Measurements from ENCODE around the gene HBE1. TPM values are rescaled to one million over a fixed set of nuclear protein-coding genes. Genes with fewer than 3 reads are reported as not detected.

HBE1 gene
- total and polyA plus RNA-seq, 9 of the 15 experiments (the other 6 are each of a cell fraction or from before 2014, with no cell fraction given), result 612 to 10,250 (median 2,181) TPM

GRCh38 chr11:5267033-5267563 is 2.6 kb downstream of the HBE1 start (continued):
- TF ChIP-seq CREB5 (CRISPR knock-in tag; IDR thresholded peaks at IDR 0.05), result no peak
- TF ChIP-seq BRD9 (IDR thresholded peaks at IDR 0.05; ENCODE audit: low read depth, partially characterized antibody), result no peak
- TF ChIP-seq, protein P1, sequence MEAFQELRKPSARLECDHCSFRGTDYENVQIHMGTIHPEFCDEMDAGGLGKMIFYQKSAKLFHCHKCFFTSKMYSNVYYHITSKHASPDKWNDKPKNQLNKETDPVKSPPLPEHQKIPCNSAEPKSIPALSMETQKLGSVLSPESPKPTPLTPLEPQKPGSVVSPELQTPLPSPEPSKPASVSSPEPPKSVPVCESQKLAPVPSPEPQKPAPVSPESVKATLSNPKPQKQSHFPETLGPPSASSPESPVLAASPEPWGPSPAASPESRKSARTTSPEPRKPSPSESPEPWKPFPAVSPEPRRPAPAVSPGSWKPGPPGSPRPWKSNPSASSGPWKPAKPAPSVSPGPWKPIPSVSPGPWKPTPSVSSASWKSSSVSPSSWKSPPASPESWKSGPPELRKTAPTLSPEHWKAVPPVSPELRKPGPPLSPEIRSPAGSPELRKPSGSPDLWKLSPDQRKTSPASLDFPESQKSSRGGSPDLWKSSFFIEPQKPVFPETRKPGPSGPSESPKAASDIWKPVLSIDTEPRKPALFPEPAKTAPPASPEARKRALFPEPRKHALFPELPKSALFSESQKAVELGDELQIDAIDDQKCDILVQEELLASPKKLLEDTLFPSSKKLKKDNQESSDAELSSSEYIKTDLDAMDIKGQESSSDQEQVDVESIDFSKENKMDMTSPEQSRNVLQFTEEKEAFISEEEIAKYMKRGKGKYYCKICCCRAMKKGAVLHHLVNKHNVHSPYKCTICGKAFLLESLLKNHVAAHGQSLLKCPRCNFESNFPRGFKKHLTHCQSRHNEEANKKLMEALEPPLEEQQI (IDR thresholded peaks at IDR 0.05), result peak; percentile 65; the same call in 1 of the 2 replicates
- no peak for TF ChIP-seq CEBPG (CRISPR knock-in tag; IDR thresholded peaks at IDR 0.05)
- no peak for TF ChIP-seq CEBPG (tag; conservative IDR thresholded peaks at IDR 0.05 in 1 of 2, IDR thresholded peaks at IDR 0.05 in 1 of 2)
- peak; percentile 21; the same call in 1 of the 2 replicates for TF ChIP-seq BCOR (IDR thresholded peaks at IDR 0.05)
- no peak for TF ChIP-seq NR1H2 (CRISPR knock-in tag; IDR thresholded peaks at IDR 0.05)
- no peak for TF ChIP-seq PHB2 (IDR thresholded peaks at IDR 0.05; ENCODE audit: low read depth)
- TF ChIP-seq ZNF431 (CRISPR knock-in tag; IDR thresholded peaks at IDR 0.05), result no peak
- no peak for TF ChIP-seq HCFC1 (IDR thresholded peaks at IDR 0.05; ENCODE audit: low read depth, low read length)
- TF ChIP-seq, protein P2, sequence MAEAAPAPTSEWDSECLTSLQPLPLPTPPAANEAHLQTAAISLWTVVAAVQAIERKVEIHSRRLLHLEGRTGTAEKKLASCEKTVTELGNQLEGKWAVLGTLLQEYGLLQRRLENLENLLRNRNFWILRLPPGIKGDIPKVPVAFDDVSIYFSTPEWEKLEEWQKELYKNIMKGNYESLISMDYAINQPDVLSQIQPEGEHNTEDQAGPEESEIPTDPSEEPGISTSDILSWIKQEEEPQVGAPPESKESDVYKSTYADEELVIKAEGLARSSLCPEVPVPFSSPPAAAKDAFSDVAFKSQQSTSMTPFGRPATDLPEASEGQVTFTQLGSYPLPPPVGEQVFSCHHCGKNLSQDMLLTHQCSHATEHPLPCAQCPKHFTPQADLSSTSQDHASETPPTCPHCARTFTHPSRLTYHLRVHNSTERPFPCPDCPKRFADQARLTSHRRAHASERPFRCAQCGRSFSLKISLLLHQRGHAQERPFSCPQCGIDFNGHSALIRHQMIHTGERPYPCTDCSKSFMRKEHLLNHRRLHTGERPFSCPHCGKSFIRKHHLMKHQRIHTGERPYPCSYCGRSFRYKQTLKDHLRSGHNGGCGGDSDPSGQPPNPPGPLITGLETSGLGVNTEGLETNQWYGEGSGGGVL (CRISPR knock-in tag; IDR thresholded peaks at IDR 0.05), result no peak
- TF ChIP-seq NR2C2 (CRISPR knock-in tag; IDR thresholded peaks at IDR 0.05), result no peak
- no peak; the same call in 1 of the 2 replicates for TF ChIP-seq NR2C2 (tag; IDR thresholded peaks at IDR 0.05)
- TF ChIP-seq U2AF2 (optimal IDR thresholded peaks at IDR 0.05; ENCODE audit: low read depth, low read length), result no peak
- TF ChIP-seq RFX1 (IDR thresholded peaks at IDR 0.05), result no peak
- TF ChIP-seq CEBPB (tag; IDR thresholded peaks at IDR 0.05), result 0 out of 2 replicates have a peak, but pooled peaks have one; percentile 6
- TF ChIP-seq, protein P3, sequence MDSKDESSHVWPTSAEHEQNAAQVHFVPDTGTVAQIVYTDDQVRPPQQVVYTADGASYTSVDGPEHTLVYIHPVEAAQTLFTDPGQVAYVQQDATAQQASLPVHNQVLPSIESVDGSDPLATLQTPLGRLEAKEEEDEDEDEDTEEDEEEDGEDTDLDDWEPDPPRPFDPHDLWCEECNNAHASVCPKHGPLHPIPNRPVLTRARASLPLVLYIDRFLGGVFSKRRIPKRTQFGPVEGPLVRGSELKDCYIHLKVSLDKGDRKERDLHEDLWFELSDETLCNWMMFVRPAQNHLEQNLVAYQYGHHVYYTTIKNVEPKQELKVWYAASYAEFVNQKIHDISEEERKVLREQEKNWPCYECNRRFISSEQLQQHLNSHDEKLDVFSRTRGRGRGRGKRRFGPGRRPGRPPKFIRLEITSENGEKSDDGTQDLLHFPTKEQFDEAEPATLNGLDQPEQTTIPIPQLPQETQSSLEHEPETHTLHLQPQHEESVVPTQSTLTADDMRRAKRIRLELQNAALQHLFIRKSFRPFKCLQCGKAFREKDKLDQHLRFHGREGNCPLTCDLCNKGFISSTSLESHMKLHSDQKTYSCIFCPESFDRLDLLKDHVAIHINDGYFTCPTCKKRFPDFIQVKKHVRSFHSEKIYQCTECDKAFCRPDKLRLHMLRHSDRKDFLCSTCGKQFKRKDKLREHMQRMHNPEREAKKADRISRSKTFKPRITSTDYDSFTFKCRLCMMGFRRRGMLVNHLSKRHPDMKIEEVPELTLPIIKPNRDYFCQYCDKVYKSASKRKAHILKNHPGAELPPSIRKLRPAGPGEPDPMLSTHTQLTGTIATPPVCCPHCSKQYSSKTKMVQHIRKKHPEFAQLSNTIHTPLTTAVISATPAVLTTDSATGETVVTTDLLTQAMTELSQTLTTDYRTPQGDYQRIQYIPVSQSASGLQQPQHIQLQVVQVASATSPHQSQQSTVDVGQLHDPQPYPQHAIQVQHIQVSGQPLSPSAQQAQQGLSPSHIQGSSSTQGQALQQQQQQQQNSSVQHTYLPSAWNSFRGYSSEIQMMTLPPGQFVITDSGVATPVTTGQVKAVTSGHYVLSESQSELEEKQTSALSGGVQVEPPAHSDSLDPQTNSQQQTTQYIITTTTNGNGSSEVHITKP (IDR thresholded peaks at IDR 0.05; ENCODE audit: partially characterized antibody), result peak; percentile 10
- no peak for TF ChIP-seq NELFE (IDR thresholded peaks at IDR 0.05; ENCODE audit: insufficient read depth, insufficient read length)

All from K562 (cell line).